Measurements from ENCODE around the gene ABLIM3. TPM values are rescaled to one million over a fixed set of nuclear protein-coding genes. Genes with fewer than 3 reads are reported as not detected.

Gene ABLIM3
- total and polyA plus RNA-seq, 2 of the 8 experiments (the other 6 are each of a cell fraction or from before 2014, with no cell fraction given), result 0.36 to 0.56 TPM

- no peaks in the 10 kb centered on the region for H3K4me1 ChIP-seq (replicated peaks in 1 of 4; ENCODE audit: control insufficient read depth in 3 of 4, insufficient read depth in 4 of 4, low read length in 3 of 4)
- H4K91ac ChIP-seq (replicated peaks; ENCODE audit: insufficient read length, low read length), result no peak overlapping the region
- no peak overlapping the region for H2AK5ac ChIP-seq (ENCODE audit: low read depth, low read length)
- H3K9ac ChIP-seq (replicated peaks in 1 of 4; ENCODE audit: extremely low read depth in 1 of 4, low read depth in 3 of 4, low read length in 3 of 4), result no peak overlapping the region
- H3K9me3 ChIP-seq (ENCODE audit: insufficient read depth in 2 of 2, low read depth in 1 of 2, low read length in 1 of 2), result no peaks in the 10 kb centered on the region
- no peak overlapping the region for H3K14ac ChIP-seq (ENCODE audit: insufficient read length)
- no peak overlapping the region for H2BK15ac ChIP-seq (ENCODE audit: low read length)
- H3K27ac ChIP-seq (ENCODE audit: low read depth, low read length), result no peak overlapping the region
- no peak overlapping the region for H3K23ac ChIP-seq (ENCODE audit: insufficient read length)
- no peak overlapping the region for H3K4me2 ChIP-seq (ENCODE audit: insufficient read depth in 1 of 2, low read depth in 2 of 2, low read length in 2 of 2)
- no peak for DNase-seq (ENCODE audit: low read depth in 1 of 2, low spot score in 2 of 2)
- H3K56ac ChIP-seq (replicated peaks; ENCODE audit: insufficient read length, low read depth, low read length), result no peak overlapping the region
- no peaks in the 10 kb centered on the region for H3K36me3 ChIP-seq (ENCODE audit: control insufficient read depth in 2 of 4, insufficient read depth in 4 of 4, low read length in 3 of 4)
- H3K4me3 ChIP-seq (ENCODE audit: extremely low read depth in 1 of 4, insufficient read depth in 2 of 4, low read depth in 3 of 4, low read length in 4 of 4), result no peak overlapping the region
- no peak overlapping the region for H2BK20ac ChIP-seq (ENCODE audit: low read length)
- H3K79me1 ChIP-seq (ENCODE audit: low read depth, low read length), result no peaks in the 10 kb centered on the region
- H2AFZ ChIP-seq (ENCODE audit: low read length), result no peak overlapping the region
- WGBS, 2 experiments (ENCODE audit: extremely low coverage in 1 of 2, insufficient coverage in 1 of 2, insufficient read length in 1 of 2, insufficient replicate concordance in 2 of 2, low coverage in 1 of 2, low lambda C conversion rate in 2 of 2, missing lambda C conversion rate in 1 of 2), result 83% methylated on average over 13 of the region's 13 CpGs; no CpG with 5 or more reads in 1 of the 2 experiments
- FAIRE-seq, result no peak
- no peaks in the 10 kb centered on the region; a peak in 1 of 7 replicates for H3K27me3 ChIP-seq (replicated peaks in 1 of 4; ENCODE audit: control insufficient read depth in 3 of 4, extremely low read depth in 1 of 4, insufficient read depth in 3 of 4, low read length in 3 of 4)
- H4K8ac ChIP-seq (ENCODE audit: extremely low read depth, insufficient read depth, low read length), result no peak overlapping the region; the same call in 1 of the 2 replicates
- no peak overlapping the region for H2BK12ac ChIP-seq (ENCODE audit: low read depth, low read length)
- no peaks in the 10 kb centered on the region for H3K79me2 ChIP-seq (ENCODE audit: control insufficient read depth in 1 of 2, insufficient read depth in 2 of 2, low read length in 2 of 2)
- POLR2A ChIA-PET (ENCODE audit: partially characterized antibody), result no interaction called here
- CTCF ChIA-PET (ENCODE audit: partially characterized antibody), result interaction anchor here (0.6 to 6.6 kb wide), 14 partner anchors 10 to 127 kb away, joined by 3 to 46 read pairs (median 4); partner anchors contain the start of gene ABLIM3
- no peaks in the 10 kb centered on the region for H3K23me2 ChIP-seq (ENCODE audit: low read depth, low read length)
- H3K18ac ChIP-seq (ENCODE audit: extremely low read depth, low read length), result no peak overlapping the region
- no peak overlapping the region for H3K4ac ChIP-seq (replicated peaks; ENCODE audit: insufficient read length, low read depth, low read length)
- no peak for TF ChIP-seq MAFK (IDR thresholded peaks at IDR 0.05; ENCODE audit: low read depth, low read length)
- TF ChIP-seq NRF1 (IDR thresholded peaks at IDR 0.05; ENCODE audit: low read depth, low read length), result no peak
- TF ChIP-seq TAF1 (IDR thresholded peaks at IDR 0.05; ENCODE audit: low read depth, low read length), result no peak
- no peak for TF ChIP-seq YY1 (IDR thresholded peaks at IDR 0.05; ENCODE audit: low read depth, low read length)
- TF ChIP-seq TAF7 (optimal IDR thresholded peaks at IDR 0.05; ENCODE audit: borderline replicate concordance, low read depth, low read length), result no peak
- H2BK120ac ChIP-seq (replicated peaks; ENCODE audit: low read depth, low read length), result no peak overlapping the region
- H4K20me1 ChIP-seq (replicated peaks in 1 of 2; ENCODE audit: control insufficient read depth in 1 of 2, insufficient read depth in 2 of 2, low read length in 2 of 2), result no peaks in the 10 kb centered on the region
- H2BK5ac ChIP-seq (ENCODE audit: low read depth, low read length), result no peak overlapping the region
- no peak overlapping the region for H4K5ac ChIP-seq (ENCODE audit: insufficient read length, low read depth, low read length)
Observed at GRCh38 chr5:149240354-149240998, 99.2 kb downstream of the ABLIM3 start.
